Measurements from ENCODE around the gene GAB2. TPM values are rescaled to one million over a fixed set of nuclear protein-coding genes. Genes with fewer than 3 reads are reported as not detected.

GAB2 gene
- total and polyA plus RNA-seq, 2 of the 13 experiments (the other 11 are each of a cell fraction or from before 2014, with no cell fraction given) = 4.1 to 8.6 TPM

DNA sequence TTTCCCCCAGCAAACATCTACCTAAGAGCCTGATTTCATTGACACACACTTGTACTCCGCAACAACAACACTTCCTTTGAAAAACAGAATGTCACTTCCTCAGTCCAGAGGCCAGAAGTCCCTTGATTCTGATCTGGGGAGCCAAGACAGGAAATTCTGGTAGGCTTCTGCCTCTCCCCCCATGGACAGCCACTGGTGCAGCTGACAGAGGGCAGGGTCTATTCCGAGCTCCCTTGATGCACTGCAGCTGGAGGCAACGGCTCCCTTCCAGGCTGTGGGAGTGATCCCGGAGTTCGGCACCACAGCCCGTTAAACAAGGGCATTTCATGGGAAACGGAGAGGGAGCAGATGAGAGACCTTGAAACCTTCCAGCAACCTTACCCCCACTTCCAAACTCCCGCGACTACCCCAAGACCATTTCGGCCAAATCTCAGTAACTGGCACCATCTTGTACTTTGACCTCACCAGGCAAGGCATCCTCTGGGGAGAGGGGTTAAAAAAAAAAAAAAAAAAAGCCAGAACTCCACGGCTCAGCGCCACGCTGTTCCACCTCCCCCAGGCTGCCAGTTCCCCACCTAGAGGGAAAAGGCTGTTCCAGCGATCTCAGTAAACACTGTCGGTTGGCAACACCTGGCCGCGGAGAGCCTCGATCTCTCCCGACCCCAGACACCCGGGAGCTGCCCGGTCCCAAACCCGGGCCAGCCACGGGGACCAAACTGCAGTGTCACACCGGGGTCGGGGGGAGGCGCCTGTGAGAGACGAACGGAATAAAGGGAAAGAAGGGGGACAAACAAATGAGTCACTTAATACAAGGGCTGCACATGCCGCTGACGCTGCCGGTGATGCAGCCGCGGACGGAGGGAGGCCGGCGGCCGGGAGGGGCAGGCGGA lies 1.1 kb downstream of the GAB2 start (continued):
- TF ChIP-seq, protein P1, sequence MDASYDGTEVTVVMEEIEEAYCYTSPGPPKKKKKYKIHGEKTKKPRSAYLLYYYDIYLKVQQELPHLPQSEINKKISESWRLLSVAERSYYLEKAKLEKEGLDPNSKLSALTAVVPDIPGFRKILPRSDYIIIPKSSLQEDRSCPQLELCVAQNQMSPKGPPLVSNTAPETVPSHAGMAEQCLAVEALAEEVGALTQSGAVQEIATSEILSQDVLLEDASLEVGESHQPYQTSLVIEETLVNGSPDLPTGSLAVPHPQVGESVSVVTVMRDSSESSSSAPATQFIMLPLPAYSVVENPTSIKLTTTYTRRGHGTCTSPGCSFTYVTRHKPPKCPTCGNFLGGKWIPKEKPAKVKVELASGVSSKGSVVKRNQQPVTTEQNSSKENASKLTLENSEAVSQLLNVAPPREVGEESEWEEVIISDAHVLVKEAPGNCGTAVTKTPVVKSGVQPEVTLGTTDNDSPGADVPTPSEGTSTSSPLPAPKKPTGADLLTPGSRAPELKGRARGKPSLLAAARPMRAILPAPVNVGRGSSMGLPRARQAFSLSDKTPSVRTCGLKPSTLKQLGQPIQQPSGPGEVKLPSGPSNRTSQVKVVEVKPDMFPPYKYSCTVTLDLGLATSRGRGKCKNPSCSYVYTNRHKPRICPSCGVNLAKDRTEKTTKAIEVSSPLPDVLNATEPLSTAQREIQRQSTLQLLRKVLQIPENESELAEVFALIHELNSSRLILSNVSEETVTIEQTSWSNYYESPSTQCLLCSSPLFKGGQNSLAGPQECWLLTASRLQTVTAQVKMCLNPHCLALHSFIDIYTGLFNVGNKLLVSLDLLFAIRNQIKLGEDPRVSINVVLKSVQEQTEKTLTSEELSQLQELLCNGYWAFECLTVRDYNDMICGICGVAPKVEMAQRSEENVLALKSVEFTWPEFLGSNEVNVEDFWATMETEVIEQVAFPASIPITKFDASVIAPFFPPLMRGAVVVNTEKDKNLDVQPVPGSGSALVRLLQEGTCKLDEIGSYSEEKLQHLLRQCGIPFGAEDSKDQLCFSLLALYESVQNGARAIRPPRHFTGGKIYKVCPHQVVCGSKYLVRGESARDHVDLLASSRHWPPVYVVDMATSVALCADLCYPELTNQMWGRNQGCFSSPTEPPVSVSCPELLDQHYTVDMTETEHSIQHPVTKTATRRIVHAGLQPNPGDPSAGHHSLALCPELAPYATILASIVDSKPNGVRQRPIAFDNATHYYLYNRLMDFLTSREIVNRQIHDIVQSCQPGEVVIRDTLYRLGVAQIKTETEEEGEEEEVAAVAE (CRISPR knock-in tag; IDR thresholded peaks at IDR 0.05; ENCODE audit: borderline replicate concordance) = 0 out of 2 replicates have a peak, but pooled peaks have one; percentile 51
- peak; percentile 42; the same call in 1 of the 2 replicates for TF ChIP-seq TBX3 (IDR thresholded peaks at IDR 0.05; ENCODE audit: borderline replicate concordance)
- no peak for TF ChIP-seq ZNF782 (CRISPR knock-in tag; IDR thresholded peaks at IDR 0.05; ENCODE audit: borderline replicate concordance)
- 0 out of 2 replicates have a peak, but pooled peaks have one; percentile 17 for TF ChIP-seq ZNF205 (CRISPR knock-in tag; IDR thresholded peaks at IDR 0.05)
- TF ChIP-seq ZNF503 (CRISPR knock-in tag; IDR thresholded peaks at IDR 0.05) = no peak
- TF ChIP-seq, protein P2, sequence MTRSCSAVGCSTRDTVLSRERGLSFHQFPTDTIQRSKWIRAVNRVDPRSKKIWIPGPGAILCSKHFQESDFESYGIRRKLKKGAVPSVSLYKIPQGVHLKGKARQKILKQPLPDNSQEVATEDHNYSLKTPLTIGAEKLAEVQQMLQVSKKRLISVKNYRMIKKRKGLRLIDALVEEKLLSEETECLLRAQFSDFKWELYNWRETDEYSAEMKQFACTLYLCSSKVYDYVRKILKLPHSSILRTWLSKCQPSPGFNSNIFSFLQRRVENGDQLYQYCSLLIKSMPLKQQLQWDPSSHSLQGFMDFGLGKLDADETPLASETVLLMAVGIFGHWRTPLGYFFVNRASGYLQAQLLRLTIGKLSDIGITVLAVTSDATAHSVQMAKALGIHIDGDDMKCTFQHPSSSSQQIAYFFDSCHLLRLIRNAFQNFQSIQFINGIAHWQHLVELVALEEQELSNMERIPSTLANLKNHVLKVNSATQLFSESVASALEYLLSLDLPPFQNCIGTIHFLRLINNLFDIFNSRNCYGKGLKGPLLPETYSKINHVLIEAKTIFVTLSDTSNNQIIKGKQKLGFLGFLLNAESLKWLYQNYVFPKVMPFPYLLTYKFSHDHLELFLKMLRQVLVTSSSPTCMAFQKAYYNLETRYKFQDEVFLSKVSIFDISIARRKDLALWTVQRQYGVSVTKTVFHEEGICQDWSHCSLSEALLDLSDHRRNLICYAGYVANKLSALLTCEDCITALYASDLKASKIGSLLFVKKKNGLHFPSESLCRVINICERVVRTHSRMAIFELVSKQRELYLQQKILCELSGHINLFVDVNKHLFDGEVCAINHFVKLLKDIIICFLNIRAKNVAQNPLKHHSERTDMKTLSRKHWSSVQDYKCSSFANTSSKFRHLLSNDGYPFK (CRISPR knock-in tag; IDR thresholded peaks at IDR 0.05; ENCODE audit: borderline replicate concordance) = no peak; the same call in 1 of the 2 replicates
- TF ChIP-seq SRSF4 (IDR thresholded peaks at IDR 0.05; ENCODE audit: low read depth, low read length, poor library complexity, severe bottlenecking) = no peak
- TF ChIP-seq ZNF564 (CRISPR knock-in tag; IDR thresholded peaks at IDR 0.05) = 0 out of 2 replicates have a peak, but pooled peaks have one; percentile 13
- TF ChIP-seq, protein P3, sequence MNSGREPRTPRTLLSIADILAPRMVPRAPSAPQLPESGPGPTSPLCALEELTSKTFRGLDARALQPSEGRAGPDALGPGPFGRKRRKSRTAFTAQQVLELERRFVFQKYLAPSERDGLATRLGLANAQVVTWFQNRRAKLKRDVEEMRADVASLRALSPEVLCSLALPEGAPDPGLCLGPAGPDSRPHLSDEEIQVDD (CRISPR knock-in tag; IDR thresholded peaks at IDR 0.05; ENCODE audit: borderline replicate concordance) = no peak
- no peak for TF ChIP-seq RELA (CRISPR knock-in tag; IDR thresholded peaks at IDR 0.05)
- peak; percentile 64 for TF ChIP-seq KLF6 (CRISPR knock-in tag; IDR thresholded peaks at IDR 0.05)
- peak; percentile 11; the same call in 1 of the 2 replicates for TF ChIP-seq HNF4G (IDR thresholded peaks at IDR 0.05; ENCODE audit: borderline replicate concordance, low read depth, low read length)
- peak; percentile 49; the same call in 1 of the 2 replicates for TF ChIP-seq HNF4G (CRISPR knock-in tag; IDR thresholded peaks at IDR 0.05; ENCODE audit: borderline replicate concordance, low read depth)
- TF ChIP-seq, protein P4, sequence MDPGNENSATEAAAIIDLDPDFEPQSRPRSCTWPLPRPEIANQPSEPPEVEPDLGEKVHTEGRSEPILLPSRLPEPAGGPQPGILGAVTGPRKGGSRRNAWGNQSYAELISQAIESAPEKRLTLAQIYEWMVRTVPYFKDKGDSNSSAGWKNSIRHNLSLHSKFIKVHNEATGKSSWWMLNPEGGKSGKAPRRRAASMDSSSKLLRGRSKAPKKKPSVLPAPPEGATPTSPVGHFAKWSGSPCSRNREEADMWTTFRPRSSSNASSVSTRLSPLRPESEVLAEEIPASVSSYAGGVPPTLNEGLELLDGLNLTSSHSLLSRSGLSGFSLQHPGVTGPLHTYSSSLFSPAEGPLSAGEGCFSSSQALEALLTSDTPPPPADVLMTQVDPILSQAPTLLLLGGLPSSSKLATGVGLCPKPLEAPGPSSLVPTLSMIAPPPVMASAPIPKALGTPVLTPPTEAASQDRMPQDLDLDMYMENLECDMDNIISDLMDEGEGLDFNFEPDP (CRISPR knock-in tag; conservative IDR thresholded peaks at IDR 0.05) = no peak
